ENCODE measurements around the gene MTIF2.
"Not testable (repeated sequence)": the region's sequence is repeated elsewhere in the genome, so short reads cannot be mapped to it uniquely, and the experiment has no call there.

The MTIF2 gene

DNA sequence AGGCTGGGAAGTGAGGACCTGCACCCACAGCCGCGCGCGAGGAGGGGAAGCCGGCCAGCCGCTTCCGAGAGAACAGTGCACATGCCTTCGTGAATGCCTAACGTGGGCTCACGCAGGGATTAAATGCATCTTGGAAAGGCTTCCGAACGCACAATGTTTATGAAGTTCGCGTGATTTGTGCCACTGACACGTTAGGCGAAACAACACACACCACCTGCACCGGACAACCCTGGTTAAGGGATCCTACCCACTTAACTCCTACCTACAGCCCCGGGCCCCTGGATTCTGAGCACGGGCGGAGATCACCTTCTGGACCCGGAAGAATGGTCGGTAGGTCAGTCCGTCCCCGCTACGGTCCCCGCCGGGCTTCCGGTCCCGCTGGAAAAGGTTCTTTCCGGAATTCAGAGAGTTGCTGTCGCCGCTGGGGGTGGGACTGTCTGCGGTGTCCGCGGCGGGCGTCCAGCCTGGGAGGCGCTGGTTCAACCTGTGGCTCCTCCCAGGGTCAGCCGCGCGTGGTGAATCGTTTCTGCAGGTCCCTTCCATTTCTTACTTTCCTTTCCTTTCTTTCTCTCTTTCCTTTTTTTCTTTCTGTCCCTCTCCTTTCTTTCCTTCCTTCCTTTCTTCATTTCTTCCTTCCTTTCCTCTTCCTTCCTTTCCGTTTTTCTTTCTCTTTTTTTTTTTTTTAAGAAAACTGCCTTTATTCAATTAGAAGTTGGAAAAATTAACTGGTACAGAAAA lies at the start of gene MTIF2:
Gene MTIF2, minus strand, starts transcription at position 325 of the 738 bp plus-strand sequence. CDS start 5,373 bp downstream, outside the sequence.
- DNase-seq = peak; percentile 90

DNA sequence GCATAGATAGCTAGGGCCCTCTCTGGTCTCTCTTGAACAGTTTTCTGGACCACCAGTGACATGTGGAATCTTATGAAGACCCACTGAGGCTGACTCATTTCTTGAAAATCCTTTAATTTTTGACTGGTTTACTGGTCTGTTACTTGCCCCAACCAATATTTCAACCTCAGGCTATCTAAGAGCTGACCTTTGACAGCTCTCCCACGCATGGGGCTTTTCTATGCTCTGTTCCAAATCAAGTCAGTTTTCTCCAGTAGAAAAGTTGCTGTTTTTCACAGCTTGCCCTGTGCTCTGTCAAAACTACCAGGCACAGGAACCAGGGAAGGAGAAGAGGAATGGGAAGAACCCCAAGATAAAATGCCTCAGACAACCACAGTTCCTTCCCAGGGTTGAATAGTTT lies 46.0 kb upstream of the MTIF2 start:
- DNase-seq = no peak

- DNase-seq = no peak
Observed at GRCh38 chr2:55311444-55311870, 42.4 kb upstream of the MTIF2 start.

- no peak for DNase-seq
Observed at GRCh38 chr2:55309446-55309845, 40.4 kb upstream of the MTIF2 start.

- no peak for DNase-seq
Observed at GRCh38 chr2:55302241-55302640, 33.2 kb upstream of the MTIF2 start.

- DNase-seq = no peak
Observed at GRCh38 chr2:55301277-55301676, 32.2 kb upstream of the MTIF2 start.

GRCh38 chr2:55296393-55296792 lies 27.4 kb upstream of the MTIF2 start:
- peak; percentile 55 for DNase-seq

DNA sequence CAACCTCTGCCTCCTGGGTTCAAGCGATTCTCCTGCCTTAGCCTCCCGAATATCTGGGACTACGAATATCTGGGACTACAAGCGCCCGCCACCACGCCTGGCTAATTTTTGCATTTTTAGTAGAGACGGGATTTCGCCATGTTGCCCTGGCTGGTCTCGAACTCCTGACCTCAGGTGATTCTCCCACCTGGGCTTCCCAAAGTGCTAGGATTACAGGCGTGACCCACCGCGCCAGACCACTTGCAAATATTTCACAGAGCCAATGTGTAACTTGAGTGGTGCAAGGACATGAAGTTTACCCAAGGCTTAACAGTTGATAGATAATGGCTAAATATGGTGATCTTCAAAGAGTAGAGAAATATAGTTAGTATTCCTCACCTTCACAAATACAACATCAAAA lies 14.1 kb upstream of the MTIF2 start:
- DNase-seq = no peak

- no peak for DNase-seq
Observed at GRCh38 chr2:55282110-55282917, 13.3 kb upstream of the MTIF2 start.

DNA sequence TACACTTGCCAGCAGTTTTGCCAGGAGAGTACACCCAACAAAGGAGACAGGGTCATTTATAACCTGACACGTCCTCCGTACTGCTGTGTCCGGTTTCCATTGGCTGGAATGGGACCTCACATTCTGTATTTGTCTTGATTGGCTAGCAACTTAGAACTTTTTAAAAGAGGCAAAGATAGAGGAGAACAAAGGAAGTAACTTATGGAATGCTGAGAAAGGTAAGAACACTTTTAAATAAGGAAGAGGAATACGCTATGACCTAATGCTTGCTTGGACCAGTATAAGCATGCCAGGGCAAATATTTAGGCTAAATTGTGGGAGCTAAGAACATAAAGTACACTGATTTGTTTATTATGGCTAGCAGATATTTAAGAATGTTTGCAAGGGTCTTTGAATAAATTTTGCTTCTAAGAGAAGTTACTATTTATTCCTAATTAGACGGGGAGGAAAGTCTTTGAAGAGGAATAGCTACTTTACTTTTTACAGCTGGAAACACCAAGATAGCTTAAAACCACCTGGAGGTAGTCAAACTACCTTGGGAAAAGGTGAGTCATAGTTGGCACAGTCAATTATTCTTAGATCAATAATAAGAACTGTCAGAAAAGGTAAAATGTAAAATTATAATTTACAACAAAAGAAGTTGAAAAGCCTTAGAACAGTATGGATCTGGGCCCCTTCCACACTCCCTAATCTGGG lies 12.0 kb upstream of the MTIF2 start:
- DNase-seq = not testable (repeated sequence)

DNA sequence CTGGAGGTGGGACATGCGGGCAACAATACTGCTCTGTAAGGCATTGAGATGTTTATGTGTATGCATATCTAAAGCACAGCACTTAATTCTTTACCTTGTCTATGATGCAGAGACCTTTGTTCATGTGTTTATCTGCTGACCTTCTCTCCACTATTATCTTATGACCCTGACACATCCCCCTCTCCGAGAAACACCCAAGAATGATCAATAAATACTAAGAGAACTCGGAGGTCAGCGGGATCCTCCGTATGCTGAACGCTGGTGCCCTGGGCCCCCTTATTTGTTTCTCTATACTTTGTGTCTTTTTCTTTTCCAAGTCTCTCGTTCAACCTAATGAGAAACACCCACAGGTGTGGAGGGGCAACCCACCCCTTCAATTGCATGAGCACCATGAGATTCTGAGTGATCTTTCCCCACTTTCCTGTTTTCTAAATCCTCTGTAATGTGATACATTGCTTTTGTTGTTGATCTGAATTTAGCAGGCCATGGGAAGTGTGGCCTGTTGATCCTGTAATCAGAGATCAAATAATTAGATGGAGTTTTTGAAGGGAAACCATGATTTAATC lies 10.9 kb upstream of the MTIF2 start:
- DNase-seq = not testable (repeated sequence)

- DNase-seq = not testable (repeated sequence)
Observed at GRCh38 chr2:55279214-55279835, 10.3 kb upstream of the MTIF2 start.

- no peak for DNase-seq
Observed at GRCh38 chr2:55277310-55277709, 8.3 kb upstream of the MTIF2 start.

DNA sequence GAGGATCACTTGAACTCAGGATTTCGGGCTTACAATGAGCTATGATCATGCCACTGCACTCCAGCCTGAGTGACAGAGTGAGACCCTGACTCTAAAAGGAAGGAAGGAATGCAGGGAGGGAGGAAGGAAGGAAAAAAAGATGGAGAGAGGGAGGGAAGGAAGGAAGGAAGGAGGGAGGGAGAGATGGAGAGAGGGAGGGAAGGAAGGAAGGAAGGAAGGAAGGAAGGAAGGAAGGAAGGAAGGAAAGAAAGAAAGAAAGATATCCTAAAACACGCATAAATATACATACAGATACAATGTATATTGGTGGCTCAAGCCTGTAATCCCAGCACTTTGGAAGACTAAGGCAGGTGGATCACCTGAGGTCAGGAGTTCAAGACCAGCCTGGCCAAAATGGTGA lies 5.3 kb upstream of the MTIF2 start:
- not testable (repeated sequence) for DNase-seq

DNA sequence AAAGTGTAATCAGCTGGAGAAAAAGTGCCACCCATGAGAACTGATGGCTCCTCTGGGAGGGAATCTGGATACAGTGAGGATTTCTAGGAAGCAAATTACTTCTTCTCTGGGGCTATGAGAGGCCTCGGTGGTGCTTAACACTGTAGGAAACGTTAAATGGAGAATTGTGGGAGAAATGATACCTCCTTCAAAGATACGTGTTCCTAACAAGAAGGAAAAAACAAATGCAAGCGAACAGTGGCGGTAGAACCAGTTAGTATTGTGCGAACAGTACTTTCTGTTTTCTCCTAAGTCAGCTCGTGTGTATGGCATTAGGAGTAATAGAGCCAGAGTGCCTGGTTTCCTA lies 587 bp upstream of the MTIF2 start:
- DNase-seq = no peak

DNA sequence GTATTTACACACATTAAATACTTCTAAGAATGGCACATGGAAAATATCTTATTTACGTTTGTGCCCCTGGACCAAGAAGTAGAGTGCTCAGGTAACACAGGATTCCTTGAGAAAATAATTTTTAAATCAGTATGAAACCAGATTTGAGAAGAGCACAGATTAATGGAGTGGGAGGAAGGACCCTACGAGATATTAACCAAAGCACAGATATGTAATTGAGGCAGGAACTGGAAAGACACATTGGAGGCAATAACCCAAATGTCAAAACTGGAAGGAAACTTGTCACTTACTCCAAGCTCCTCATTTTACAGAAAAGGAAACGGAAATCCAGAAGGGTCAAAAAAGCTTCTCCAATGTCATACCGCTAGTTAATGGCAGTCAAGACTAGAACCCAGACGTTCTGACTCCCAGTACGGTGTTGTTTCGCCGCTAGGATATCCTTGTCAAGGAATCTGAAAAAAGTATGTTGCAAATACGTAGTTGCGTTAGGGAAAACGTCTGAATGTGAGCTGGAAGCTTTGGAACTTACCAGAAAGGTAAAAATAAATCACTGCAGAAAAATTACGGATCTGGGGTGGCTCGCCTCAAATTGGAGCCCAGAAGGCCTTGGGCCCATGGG lies 634 bp downstream of the MTIF2 start:
- DNase-seq = no peak

DNA sequence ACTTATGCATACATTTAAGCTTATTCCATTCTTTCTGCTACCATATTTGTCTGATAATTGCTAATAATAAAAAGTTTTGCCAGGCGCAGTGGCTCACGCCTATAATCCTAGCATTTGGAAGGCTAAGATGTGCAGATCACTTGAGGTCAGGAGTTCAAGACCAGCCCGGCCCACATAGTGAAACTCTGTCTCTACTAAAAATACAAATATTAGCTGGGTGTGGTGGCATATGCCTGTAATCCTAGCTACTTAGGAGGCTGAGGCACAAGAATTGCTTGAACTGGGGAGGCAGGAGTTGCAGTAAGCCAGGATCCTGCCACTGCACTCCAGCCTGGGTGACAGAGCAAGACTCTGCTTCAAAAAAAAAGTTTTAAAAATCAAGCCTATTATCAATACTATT lies 9.4 kb downstream of the MTIF2 start:
- not testable (repeated sequence) for DNase-seq

DNA sequence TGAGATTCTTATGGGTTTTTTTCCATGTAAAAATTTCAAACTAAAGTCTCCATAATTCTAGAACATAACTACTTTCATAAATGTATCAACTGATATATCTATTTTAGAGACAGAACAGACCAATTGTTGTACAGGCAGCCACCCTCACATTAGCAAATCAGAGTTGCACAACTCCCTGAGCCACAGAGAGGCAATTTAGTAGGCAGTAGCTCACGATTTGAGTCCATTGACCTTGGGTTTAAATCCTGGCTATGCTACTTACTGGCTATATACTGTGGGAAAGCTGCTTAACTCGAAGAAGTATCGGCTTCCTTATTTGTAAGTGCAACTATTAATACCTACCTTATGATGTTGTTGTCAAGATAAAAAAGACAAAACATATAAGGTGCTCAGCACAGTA lies 16.2 kb downstream of the MTIF2 start:
- DNase-seq = no peak

DNA sequence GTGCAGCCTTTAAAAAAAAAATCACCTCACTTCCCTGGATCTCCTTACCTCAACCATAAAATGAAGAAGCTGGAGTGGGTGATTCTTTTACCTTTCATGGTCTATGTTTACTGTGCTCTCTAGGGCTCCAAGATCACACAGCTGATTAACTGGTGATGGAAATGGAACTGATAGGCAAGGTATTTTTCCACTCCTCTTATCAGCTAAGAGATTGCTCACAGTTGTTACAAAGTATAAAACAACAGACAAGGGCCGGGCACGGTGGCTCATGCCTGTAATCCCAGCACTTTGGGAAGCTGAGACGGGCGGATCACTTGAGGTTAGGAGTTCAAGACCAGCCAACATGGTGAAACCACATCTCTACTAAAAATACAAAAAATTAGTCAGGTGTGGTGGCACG lies 22.0 kb downstream of the MTIF2 start:
- no peak for DNase-seq

DNA sequence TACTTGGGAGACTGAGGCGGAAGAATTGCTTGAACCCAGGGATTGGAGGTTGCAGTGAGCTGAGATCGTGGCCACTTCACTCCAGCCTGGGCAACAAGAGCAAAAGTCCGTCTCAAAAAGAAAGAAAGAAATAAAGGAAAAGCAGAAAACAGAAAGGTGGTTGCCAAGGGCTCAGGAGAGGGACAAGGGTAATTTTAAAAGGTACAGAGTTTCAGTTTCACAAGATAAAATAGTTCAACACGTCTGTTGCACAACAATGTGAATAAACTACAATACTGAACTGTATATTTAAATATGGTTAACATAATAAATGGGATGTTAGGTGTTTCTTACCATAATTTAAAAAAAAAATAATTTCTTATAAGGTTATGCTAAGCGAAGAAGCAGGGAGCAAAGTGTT lies 23.6 kb downstream of the MTIF2 start:
- DNase-seq = no peak

- no peak for DNase-seq
Observed at GRCh38 chr2:55242617-55243016, 26.4 kb downstream of the MTIF2 start.

GRCh38 chr2:55241582-55241981 lies 27.4 kb downstream of the MTIF2 start:
- not testable (repeated sequence) for DNase-seq

Data from NCI-H1417 treated with DMSO at 0.1 percent for 48 hours (cell line).